ENCODE results near the gene QRICH1.
A peak's percentile ranks its signal among the peaks of the same experiment; 100 is the strongest.

Gene QRICH1

GRCh38 chr3:49119036-49119435, 25.2 kb upstream of the QRICH1 start:
- H3K4me3 ChIP-seq (ENCODE audit: low read depth, low read length): no peak overlapping the region
- no peak for TF ChIP-seq CTCF (IDR thresholded peaks at IDR 0.05; ENCODE audit: low read depth, low read length)

GRCh38 chr3:49112262-49112661, 18.4 kb upstream of the QRICH1 start:
- TF ChIP-seq CTCF (IDR thresholded peaks at IDR 0.05; ENCODE audit: low read depth, low read length): no peak
- no peak overlapping the region for H3K4me3 ChIP-seq (ENCODE audit: low read depth, low read length)

- no peak for TF ChIP-seq CTCF (IDR thresholded peaks at IDR 0.05; ENCODE audit: low read depth, low read length)
Measured at GRCh38 chr3:49111347-49111746, 17.5 kb upstream of the QRICH1 start.

GRCh38 chr3:49110780-49111179, 16.9 kb upstream of the QRICH1 start:
- no peak overlapping the region for H3K4me3 ChIP-seq (ENCODE audit: low read depth, low read length)
- TF ChIP-seq CTCF (IDR thresholded peaks at IDR 0.05; ENCODE audit: low read depth, low read length): no peak

More at GRCh38 chr3:49111347-49111746, 17.5 kb upstream of the QRICH1 start:
- no peak overlapping the region for H3K4me3 ChIP-seq (ENCODE audit: low read depth, low read length)

- no peak for TF ChIP-seq CTCF (IDR thresholded peaks at IDR 0.05; ENCODE audit: low read depth, low read length)
- H3K4me3 ChIP-seq (ENCODE audit: low read depth, low read length): no peak overlapping the region
Measured at GRCh38 chr3:49108346-49108745, 14.5 kb upstream of the QRICH1 start.

- no peak for TF ChIP-seq CTCF (IDR thresholded peaks at IDR 0.05; ENCODE audit: low read depth, low read length)
- peak within 1 kb of the TSS; percentile 80 for H3K4me3 ChIP-seq (ENCODE audit: low read depth, low read length)
Measured at GRCh38 chr3:49104427-49105291, 10.8 kb upstream of the QRICH1 start, which contains the start of gene QARS1. Gene QARS1 (minus strand): TSS chr3:49104757. CDS start chr3:49104733, 24 bp downstream.

- TF ChIP-seq CTCF (IDR thresholded peaks at IDR 0.05; ENCODE audit: low read depth, low read length): no peak
- H3K4me3 ChIP-seq (ENCODE audit: low read depth, low read length): peak overlapping the region; percentile 80
Measured at GRCh38 chr3:49104052-49104426, 10.2 kb upstream of the QRICH1 start.

Data from WI38 (cell line).